HS-27A (cell line): ENCODE measurements around the gene ZNF133.
"Not testable (repeated sequence)": the region's sequence is repeated elsewhere in the genome, so short reads cannot be mapped to it uniquely, and the experiment has no call there.

Experiments used
- DNase-seq: peaks from one replicate; pipeline ENCODE4 v3.0.0-alpha.2; 2012; ENCODE audit warnings: low read depth, missing footprints

The ZNF133 gene

DNA sequence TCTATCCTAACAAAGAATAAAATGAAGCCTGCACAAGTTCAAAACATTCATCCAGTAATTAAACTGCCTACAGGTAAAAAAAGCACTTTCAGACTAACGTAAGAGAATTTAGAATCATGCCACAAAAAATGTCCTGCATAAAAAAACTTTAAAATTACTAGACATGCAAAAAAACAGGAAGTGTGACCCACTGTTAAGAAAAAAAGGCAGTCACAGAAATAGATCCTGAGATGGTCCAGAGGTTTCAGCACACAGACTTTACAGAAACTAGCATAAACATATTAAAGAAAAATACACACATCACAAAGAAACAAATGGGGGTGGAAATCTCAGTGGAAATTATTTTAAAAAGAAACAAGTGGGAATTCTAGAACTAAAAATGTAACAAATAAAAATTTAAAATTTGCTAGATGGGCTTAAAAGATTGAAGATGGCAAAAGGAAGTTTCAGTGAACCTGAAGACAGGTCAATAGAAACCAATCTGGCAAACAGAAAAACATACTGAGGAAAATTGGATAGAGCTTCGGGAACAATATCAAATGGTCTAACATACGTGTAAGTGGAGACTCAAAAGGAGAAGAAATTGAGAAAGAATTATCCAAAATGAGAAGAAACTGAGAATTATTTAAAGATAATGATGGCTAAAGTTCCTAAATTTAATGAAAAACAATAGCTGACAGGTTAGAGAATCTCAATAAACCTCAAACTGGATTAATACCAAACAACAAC, 3.4 kb upstream of the ZNF133 start:
- no peak for DNase-seq

DNA sequence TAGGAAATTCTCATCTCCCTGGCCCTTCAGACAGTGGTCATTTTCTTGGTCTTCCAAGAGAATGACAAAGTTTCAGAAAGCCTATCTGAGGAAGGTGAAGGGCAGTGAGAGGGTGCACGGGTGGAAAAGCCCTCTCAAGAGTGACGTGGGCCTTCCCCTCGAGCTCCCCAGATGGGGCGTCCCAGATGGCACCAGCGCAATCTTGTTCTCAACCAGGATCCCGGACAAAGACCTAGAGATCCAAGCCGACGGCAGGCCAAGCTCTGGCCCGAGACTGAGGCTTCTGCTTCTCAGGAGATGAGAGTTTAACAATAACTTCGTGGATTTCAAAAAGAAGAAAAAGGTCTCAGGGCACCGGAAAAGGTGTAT, 797 bp upstream of the ZNF133 start:
- DNase-seq, result no peak

DNA sequence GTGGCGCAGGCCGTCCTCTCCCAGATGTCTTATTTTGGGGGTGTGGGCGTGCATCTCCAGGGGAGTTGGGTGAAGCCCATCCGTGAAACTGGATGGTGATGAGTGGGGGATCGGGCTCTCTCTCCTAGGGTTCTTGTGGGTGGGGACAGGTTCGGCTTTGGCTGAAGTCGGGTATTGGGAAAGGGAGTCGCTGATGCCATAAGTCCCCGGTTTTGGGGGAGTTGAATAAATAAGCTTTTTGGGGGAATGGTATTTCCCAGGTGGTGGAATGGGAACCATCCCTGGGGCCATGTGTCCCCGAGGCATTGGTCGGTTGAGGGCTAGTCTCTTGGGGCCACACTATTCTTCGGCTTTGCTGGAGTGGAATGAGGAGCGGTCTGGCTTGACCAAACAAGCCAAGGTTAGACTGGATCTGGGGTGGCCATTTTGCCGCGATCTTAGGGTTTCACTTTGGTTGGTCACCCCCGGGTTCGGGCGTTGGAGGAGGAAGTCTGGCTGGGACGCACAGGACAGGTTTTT, 481 bp downstream of the ZNF133 start:
- no peak for DNase-seq

DNA sequence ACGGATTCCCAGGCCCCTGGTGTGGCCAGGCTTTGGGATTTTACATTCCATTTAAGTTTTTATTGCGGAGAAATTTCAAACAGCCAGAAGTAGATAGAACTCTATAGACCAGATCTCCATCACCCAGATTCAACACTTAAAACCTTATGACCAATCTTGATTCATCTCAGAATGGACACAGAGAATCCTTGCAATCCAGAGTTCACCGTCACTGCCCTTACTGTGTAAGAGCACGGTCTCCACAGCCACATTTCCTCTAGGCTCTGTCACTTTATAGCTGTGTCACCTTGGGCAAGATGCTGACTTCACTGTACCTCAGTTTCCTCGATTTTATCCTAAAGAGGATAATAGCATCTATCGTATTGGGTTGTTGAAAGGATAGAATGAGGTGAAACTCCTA, 979 bp downstream of the ZNF133 start:
- no peak for DNase-seq

DNA sequence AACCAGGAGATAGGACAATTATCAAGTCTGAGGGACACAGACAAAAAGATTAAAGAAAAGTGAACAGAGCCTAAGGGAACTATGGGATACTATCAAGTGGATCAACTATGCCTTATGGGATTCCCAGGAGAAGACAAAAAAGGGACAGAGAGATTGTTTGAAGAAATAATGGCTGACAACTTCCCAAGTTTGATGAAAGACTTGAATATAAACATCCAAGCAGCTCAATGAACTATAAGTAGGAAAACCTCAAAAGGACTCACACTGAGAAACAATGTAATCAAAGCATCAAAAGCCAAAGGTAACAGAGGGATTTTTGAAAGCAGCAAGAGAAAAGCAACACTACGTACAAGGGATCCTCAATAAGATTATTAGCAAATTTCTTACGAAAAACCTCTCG, 11.0 kb downstream of the ZNF133 start:
- DNase-seq, result no peak

DNA sequence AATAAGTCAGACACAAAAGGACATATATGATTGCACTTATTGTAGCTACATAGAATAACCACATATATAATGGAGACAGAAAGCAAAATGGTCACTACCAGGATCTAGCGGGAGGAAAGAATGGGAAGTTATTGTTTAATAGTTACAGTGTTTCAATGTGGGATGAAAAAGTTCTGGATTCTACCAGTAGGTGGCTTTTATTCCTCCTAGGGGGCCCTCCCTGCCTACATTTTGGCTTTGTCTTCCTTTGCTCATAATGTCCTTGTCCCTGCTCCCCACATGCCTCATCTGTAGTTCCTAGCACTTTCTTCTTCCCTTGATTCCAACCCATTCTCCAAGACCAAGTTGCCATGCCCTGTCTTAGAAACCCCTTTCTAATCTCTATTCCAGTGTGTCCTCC, 16.3 kb downstream of the ZNF133 start:
- DNase-seq, result no peak

DNA sequence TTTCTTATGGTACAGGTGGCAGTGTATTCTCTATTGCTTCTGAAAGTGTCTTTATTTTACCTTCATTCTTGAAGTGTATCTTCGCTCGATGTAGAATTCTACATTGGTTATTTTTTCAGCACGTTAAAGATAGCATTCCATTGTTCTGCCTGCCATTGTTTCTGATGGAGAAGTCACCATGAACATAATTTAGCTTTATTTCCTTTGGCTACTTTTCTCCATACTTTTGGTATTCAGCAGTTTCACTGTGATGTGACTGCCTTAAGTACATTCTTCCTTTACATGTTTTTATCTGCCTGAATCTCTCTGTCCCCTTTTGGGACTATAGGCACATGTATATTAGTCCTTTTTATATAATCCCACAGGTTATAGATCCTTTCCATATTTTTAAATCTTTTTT, 19.0 kb downstream of the ZNF133 start:
- no peak for DNase-seq

DNA sequence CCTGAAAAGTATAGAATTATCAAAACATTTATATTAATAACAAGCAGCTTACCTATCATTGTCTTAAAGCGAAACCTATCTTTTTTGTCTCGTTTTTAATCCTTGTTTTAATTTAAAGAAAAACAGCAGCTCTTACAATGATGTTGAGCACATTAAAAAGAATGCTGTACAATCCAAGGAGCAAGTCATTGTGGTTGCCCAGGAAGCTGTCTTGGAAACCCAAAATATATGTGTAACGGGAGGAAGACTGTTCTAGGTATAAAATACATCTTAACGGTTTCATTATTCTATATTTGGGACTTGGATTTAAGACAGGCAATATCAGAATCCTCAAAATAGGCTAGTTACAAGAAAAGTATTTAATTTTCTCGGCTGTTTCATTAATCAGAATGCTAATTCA, 21.7 kb downstream of the ZNF133 start:
- DNase-seq, result no peak

DNA sequence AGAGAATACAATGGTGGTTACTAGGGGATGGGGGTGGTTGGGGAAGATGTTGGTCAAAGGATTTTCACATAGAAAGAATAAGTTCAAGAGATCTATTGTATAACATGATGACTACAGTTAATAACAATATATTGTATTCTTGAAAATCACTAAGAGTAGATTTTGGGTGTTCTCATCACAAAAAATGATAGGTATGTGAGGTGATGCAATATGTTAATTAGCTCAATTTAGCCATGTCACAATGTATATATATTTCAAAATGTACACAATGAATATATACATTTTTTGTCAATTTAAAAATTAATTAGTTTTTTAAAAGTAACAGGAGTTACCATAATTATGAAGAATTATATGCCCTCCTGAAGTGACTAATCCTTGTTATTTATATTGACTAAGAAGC, 22.3 kb downstream of the ZNF133 start:
- DNase-seq, result no peak

DNA sequence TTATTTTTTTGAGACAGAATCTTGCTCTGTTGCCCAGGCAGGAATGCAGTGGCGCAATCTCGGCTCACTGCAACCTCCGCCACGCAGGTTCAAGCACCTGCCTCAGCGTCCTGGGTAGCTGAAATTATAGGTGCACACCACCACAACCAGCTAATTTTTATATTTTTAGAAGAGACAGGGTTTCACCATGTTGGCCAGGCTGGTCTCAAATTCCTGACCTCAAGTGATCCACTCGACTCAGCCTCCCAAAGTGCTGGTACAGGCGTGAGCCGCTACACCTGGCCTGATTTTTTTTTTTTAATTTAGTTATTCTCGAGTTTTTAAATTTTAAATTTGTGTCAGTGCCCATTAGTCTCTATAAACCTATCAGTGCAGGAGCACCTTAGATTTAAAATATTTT, 24.4 kb downstream of the ZNF133 start:
- DNase-seq, result no peak

DNA sequence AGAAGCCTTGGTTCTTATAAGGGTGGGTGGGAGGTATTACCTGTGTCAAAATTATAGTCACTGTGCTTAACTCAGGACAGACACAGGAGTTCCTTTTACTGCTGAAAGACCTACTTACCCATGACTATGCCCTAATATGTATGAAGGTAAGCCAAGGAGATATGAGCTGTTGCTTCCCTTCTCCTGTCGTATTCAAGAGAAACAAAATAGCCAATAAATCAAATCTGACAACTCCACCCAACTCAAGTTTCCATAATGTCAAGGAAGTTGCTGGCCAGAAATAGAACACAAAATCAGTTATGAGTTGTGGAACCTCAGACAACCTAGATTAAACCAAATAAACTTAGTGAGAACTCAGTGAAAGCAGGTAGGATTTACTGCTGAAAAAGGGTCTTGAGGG, 25.1 kb downstream of the ZNF133 start:
- no peak for DNase-seq

DNA sequence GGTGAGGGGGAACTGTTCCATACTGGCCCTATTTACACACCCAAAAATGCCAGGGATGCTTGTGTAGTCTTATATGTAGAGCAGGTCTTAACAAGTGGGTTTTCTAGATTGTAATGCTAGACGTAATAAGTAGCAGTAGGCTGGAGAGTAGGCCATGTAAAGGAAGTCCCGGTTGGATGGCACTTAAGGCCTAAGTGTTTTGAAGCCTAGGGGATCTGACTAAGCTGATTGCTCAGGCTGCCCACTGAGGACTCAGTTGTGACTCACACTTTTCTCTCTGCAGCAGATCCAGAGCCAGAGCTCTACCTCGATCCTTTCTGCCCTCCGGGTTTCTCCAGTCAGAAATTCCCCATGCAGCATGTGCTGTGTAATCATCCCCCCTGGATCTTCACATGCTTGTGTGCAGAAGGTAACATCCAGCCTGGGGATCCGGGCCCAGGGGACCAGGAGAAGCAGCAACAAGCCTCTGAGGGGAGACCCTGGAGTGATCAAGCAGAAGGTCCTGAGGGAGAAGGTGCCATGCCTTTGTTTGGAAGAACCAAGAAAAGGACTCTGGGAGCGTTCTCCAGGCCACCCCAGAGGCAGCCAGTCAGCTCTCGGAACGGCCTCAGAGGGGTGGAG, 26.6 kb downstream of the ZNF133 start:
- DNase-seq, result peak; percentile 4

DNA sequence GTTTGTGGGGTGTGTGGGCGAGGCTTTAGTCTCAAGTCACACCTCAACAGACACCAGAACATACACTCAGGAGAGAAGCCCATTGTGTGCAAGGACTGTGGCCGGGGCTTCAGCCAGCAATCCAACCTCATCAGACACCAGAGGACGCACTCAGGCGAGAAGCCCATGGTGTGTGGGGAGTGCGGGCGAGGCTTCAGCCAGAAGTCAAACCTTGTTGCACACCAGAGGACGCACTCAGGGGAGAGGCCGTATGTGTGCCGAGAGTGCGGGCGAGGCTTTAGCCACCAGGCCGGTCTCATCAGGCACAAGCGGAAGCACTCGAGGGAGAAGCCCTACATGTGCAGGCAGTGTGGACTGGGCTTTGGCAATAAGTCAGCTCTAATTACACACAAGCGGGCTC, 27.8 kb downstream of the ZNF133 start:
- DNase-seq, result no peak

DNA sequence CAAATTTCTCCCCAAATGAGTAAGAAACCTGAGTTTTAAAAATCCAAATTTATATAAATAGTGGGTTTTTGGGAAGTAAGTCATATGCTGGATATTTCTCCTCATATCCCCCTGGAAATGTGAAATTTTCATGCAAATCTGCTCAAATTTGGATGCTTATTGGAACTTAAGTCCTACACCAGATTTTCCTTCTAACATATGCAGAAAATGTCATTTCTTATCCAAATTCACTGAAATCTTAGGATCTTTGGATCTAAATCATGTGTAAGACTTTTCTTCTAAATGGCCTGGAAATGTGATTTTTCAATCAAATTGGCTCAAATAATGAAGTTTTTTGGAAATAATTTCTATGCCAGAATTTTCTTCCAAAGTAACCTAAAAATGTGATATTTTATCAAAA, 33.0 kb downstream of the ZNF133 start:
- DNase-seq, result no peak

DNA sequence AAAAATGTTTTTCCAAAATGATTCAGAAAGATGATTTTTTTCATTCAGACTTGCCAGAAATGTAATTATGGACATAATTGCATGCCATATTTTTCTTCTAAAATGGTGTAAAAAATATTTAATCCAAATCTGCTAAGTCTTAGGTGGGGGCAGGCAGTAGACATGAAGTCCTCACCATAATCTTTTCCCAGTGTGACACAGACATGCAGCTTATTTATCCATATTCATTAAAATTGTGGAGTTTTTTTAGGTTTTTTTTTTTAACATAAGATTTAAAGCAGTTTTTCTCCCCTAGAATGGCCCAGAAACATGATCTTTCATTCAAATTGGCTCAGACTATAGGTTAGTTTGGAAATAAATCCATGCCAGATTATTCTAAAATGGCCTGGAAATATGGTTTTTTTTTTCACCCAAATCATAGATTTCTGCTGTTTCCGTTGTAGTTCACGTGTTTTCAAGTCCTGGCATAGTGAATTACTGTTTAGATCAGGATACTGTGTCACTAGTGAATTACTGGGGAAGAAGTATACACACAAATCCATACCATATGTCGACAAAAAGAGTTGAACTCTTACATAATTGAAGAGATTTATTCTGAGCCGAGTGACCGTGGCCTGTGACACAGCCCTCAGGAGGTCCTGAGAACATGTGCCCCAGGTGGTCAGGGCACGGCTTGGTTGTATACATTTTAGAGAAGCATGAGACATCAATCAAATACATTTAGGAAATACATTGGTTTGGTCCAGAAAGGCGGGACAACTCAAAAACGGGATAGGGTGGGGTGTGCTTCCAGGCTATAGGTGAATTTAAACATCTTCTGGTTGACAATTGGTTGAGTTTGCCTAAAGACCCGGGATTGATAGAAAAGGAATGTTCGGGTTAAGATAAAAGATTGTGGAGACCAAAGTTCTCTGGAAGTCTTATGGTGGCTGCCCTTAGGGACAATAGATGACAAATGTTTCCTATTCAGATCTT, 33.9 kb downstream of the ZNF133 start:
- DNase-seq, result no peak

DNA sequence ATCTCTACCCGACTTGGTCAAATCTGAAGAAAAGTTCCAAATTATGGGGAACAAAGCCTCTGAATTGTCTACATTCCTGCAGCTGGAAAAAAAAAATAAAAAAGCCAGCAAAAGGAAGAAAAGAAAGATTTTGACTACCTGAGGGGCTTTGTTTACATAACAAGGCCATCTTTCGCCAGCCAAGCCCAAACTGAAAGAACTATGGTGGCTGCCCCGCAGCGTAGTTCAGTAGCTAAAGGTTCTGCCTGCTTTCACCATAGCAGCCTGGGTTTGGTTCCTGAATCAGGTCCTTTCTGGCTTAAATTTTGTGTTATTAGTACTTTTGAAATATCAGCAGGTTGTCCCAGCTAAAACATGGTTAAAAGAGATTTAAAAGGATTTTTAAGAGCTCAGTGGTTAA, 35.4 kb downstream of the ZNF133 start:
- DNase-seq, result no peak

DNA sequence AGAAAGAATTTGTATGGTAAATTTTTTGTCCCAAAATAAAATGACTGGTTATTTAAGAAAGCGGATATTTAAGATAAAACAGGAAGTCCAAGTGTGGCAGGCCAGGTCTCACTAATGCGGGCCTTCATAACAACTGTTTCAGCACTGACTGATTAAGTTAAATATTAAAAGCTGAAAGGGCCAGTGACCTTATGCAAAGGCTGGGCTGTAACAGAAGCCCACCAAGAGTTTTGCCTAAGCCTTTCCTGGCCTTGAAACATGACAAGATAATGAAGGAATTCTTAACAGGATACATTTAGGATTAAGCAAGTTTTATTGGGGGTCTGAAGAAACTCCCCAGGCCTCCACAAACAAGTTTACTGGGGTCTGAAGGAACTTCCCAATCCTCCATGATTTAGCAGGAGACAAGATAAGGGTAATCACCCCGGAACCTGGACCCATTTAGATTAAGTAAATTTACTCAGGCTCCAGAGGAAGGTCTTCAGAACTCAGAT, 36.3 kb downstream of the ZNF133 start:
- no peak for DNase-seq

DNA sequence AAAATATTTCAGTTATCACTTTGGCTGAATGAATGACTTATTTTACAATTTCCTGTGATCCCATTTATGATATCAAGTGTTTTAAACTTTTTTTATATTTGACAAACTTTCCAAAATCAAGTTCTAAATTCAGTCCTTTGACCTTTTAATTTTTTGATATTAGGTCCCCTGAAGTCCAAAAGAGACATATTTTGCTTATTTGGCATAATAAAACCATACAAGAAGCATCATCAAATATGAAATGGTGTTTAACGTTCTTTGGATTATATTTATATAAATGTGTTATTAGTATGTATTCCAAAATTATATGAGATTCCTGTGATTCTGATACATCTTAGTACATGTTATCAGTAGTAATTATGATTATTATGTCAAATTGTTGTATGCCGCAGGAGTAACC, 38.7 kb downstream of the ZNF133 start:
- DNase-seq, result no peak

DNA sequence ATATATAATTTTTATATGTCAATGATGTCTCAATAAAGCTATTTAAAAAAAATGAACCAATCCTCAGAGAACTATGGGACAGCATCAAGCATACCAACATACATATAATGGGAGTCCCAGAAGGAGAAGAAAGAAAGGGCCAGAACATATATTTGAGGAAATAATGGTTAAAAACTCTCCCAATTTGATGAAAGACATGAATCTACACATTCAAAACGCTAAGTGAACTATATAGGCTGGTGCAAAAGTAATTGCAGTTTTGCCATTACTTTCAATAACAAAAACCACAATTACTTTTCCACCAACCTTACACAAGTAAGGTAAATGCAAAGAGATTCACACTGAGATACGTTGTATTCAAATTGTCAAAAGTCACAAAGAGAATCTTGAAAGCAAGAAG, 43.4 kb downstream of the ZNF133 start:
- DNase-seq, result no peak

DNA sequence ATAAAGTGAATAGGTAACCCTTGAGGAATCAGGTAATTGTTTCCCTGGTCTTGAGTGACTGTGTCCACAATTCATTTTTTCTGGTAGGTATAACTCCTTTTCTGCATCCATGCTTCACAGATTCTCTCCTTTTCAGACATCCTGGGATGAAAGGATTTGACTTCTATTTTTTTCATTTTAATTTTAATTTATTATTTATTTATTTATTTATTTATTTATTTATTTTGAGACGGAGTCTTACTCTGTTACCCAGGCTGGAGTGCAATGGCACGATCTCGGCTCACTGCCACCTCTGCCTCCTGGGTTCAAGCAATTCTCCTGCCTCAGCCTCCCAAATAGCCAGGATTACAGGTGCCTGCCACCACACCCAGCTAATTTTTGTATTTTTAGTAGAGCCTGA, 61.4 kb downstream of the ZNF133 start:
- DNase-seq, result not testable (repeated sequence)

DNA sequence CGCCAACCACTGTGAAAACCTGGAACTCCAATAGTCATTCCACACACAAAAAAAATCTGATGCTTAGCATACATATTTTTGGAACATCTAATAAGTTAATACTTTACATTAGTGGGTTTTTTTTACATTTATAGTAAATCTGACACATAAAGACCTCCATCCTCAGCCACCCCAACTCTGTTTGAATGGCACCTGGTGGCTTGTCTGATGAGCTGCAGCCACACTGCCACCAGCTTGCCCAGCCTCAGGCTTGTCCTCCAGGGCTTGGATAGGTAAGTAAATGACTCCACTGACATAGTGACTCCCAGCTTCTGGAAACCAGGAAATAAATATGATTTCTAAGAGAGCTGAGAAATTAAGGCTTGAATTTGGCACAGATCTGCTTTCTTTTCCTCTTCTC, 71.5 kb downstream of the ZNF133 start:
- no peak for DNase-seq

DNA sequence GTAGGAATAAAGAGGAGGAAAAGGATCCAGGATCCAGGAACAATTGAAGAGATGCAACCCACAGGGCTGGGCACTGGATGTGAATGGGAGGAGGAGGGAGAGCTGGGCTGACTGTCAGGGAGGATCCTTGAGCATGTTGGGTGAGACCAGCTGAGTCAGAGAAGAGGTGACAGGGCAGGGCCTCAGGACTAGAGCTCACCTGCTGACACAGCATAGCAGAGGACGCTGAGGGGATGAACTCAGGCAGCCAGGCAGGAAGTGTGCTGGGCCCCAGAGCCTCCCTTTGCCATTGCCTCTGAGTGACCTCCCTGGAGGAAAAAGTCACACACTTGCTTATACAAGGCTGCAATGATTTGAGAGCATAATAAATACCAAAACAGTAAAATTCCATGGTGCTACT, 72.3 kb downstream of the ZNF133 start:
- DNase-seq, result no peak

DNA sequence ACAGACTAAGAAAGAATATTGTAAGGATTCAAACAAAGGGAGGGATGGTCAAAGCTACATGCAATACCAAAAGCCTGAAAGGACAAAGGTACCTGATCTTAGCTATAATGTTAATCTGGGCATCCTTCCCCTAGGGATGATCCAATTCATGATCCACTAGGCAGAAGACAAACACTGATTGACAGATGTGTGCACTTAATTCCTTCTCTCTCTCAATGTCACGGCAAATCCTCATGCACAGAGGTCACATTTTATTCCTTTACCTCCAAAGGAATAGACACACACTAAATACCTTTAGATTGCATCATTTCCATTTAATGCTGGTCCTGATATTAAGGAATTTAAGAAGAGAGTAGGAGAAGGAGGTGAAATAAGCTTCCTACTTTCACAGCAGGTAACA, 73.4 kb downstream of the ZNF133 start:
- no peak for DNase-seq
